Body of pancreas (tissue), 4 donors: ENCODE results near the gene RAP1B. TPM values are rescaled to one million over a fixed set of nuclear protein-coding genes. Genes with fewer than 3 reads are reported as not detected.
"Not testable (repeated sequence)": the region's sequence is repeated elsewhere in the genome, so short reads cannot be mapped to it uniquely, and the experiment has no call there.

ENCODE experiments used
- ATAC-seq: fragments of 150-250 bp; one replicate; pipeline ENCODE4 v1.9.1; 2016
- DNase-seq, 4 donors: peaks; one replicate each; pipeline ENCODE4 v3.0.0-alpha.2; 2019
- H3K27ac ChIP-seq, 4 donors: fragments of 200-600 bp; sonication (generic); 1 replicate in 3 of 4; 2 replicates in 1 of 4; pipeline versions ENCODE4 v1.5.1 to v1.6.1; 2016 to 2019; ENCODE audit warnings: mild to moderate bottlenecking in 1 of 4, mixed read lengths in 1 of 4, moderate library complexity in 1 of 4
- H3K27me3 ChIP-seq, 2 donors: fragments of 200-600 bp; sonication (generic); one replicate each; pipeline ENCODE4 v1.6.0; 2016; ENCODE audit warnings: mild to moderate bottlenecking in 1 of 2
- H3K36me3 ChIP-seq, 2 donors: fragments of 200-600 bp; sonication (generic); replicated peaks in 1 of 2; 2 replicates each; pipeline ENCODE4 v1.5.1; 2016; ENCODE audit warnings: low read depth in 2 of 2; ENCODE audit not compliant: insufficient read depth in 1 of 2
- H3K4me1 ChIP-seq: fragments of 200-600 bp; sonication (generic); one replicate; pipeline ENCODE4 v1.6.0; 2016
- H3K4me3 ChIP-seq, 2 donors: fragments of 200-600 bp; sonication (generic); 1 replicate in 1 of 2; 2 replicates in 1 of 2; pipeline ENCODE4 v1.5.1; 2016 to 2019
- H3K9me3 ChIP-seq, 3 donors: fragments of 200-600 bp; sonication (generic); 1 replicate in 2 of 3; 2 replicates in 1 of 3; pipeline ENCODE4 v1.5.1; 2016
- POLR2A ChIP-seq, 3 donors: fragments of 450-650 bp; IDR thresholded peaks; one replicate each; pipeline ENCODE4 v1.6.1; 2016; ENCODE audit warnings: antibody characterized with exemption in 3 of 3, mild to moderate bottlenecking in 2 of 3
- WGBS, 2 donors: methylation state at CpG; one replicate each; pipeline ENCODE4 v1.1.5; 2017; 5-methylcytosine and 5-hydroxymethylcytosine counted together
- intact Hi-C: fragments of 100-400 bp; cut with DNase I; formaldehyde crosslinking; loops from one replicate; pipeline ENCODE4 v1.15.1; 2023
- total RNA-seq, 2 donors: library from RNA; depleted of rRNA; stranded (reverse); fragments of >200 nt; gene quantifications; one replicate each; pipeline ENCODE4 v1.1.0, GENCODE V29; 2016
- TF ChIP-seq, protein P1 (sequence below), 7 experiments: fragments of 450-650 bp in 4 of 7; fragments of 200-600 bp in 3 of 7; sonication (generic) in 3 of 7; IDR thresholded peaks; one replicate each; pipeline ENCODE4 v1.5.1; 2016 to 2019; ENCODE audit warnings: antibody characterized with exemption in 7 of 7

The RAP1B gene
- total RNA-seq, 2 donors from 2014 or later: 47.5 to 74.5 TPM

- Histone ChIP-seq H3K27ac (no peak overlapping the region), H3K4me1 (peaks cover 51% of the 10 kb centered on the region), H3K4me3 (no peak overlapping the region), H3K36me3 (no peaks in the 10 kb centered on the region), H3K27me3 (no peaks in the 10 kb centered on the region), H3K9me3 (no peaks in the 10 kb centered on the region)
- no peak for ATAC-seq
- no peak for DNase-seq
- 87% methylated on average over 9 of the region's 9 CpGs for WGBS, 2 donors
- intact Hi-C loops: no loop called here
- TF ChIP-seq, protein P1, sequence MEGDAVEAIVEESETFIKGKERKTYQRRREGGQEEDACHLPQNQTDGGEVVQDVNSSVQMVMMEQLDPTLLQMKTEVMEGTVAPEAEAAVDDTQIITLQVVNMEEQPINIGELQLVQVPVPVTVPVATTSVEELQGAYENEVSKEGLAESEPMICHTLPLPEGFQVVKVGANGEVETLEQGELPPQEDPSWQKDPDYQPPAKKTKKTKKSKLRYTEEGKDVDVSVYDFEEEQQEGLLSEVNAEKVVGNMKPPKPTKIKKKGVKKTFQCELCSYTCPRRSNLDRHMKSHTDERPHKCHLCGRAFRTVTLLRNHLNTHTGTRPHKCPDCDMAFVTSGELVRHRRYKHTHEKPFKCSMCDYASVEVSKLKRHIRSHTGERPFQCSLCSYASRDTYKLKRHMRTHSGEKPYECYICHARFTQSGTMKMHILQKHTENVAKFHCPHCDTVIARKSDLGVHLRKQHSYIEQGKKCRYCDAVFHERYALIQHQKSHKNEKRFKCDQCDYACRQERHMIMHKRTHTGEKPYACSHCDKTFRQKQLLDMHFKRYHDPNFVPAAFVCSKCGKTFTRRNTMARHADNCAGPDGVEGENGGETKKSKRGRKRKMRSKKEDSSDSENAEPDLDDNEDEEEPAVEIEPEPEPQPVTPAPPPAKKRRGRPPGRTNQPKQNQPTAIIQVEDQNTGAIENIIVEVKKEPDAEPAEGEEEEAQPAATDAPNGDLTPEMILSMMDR (IDR thresholded peaks at IDR 0.05): no peak
- no peak for TF ChIP-seq POLR2A (IDR thresholded peaks at IDR 0.05)
Measured at GRCh38 chr12:68633614-68634558, 23.2 kb downstream of the RAP1B start.

- no peak for ATAC-seq
- 38 to 55% methylated on average over 2 of the region's 2 CpGs for WGBS, 2 donors
- DNase-seq: no peak
Measured at GRCh38 chr12:68636268-68636667, 25.6 kb downstream of the RAP1B start.

GRCh38 chr12:68637439-68637838 is 26.7 kb downstream of the RAP1B start:
- intact Hi-C loops, H3K9me3 ChIP-seq, DNase-seq, H3K27ac ChIP-seq, H3K36me3 ChIP-seq, H3K27me3 ChIP-seq, H3K4me3 ChIP-seq, ATAC-seq: not testable (repeated sequence)
- WGBS, 2 donors: 96 to 97% methylated on average over 3 of the region's 3 CpGs
- peaks cover 47% of the 10 kb centered on the region for H3K4me1 ChIP-seq

More at GRCh38 chr12:68636268-68636667, 25.6 kb downstream of the RAP1B start:
- no peaks in the 10 kb centered on the region for H3K9me3 ChIP-seq
- H3K36me3 ChIP-seq: no peaks in the 10 kb centered on the region
- intact Hi-C loops: no loop called here
- H3K27ac ChIP-seq: no peak overlapping the region
- TF ChIP-seq, protein P1 (IDR thresholded peaks at IDR 0.05): no peak
- TF ChIP-seq POLR2A (IDR thresholded peaks at IDR 0.05): no peak
- no peak overlapping the region for H3K4me3 ChIP-seq
- peaks cover 50% of the 10 kb centered on the region for H3K4me1 ChIP-seq
- H3K27me3 ChIP-seq: no peaks in the 10 kb centered on the region

DNA sequence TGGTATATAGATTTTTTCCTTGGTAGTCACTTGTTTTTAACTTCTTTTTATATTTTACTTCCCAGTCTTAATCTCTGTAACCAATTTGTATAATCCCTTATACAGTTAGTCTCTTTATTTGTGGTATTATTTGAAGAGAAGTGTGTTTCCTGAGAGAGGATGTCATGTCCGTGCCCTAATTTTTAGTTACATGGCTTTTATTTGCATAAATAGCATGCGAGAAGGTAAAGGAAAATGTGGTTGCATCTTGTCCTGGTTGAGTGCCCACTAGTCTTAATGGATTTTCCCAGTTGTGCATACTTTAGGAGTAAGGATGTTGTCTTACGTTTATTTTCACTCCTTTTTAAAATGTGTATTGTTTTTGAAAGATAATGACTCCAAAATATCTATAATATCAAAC is 27.5 kb downstream of the RAP1B start:
- intact Hi-C loops: no loop called here
- H3K4me3 ChIP-seq: no peak overlapping the region
- no peak for ATAC-seq
- 86% methylated on average over 3 of the region's 3 CpGs for WGBS, 2 donors
- no peaks in the 10 kb centered on the region for H3K27me3 ChIP-seq
- TF ChIP-seq POLR2A (IDR thresholded peaks at IDR 0.05): no peak
- TF ChIP-seq, protein P1 (IDR thresholded peaks at IDR 0.05): no peak
- H3K27ac ChIP-seq: no peak overlapping the region
- no peaks in the 10 kb centered on the region for H3K9me3 ChIP-seq
- H3K36me3 ChIP-seq: no peaks in the 10 kb centered on the region
- no peak for DNase-seq
- peaks cover 43% of the 10 kb centered on the region for H3K4me1 ChIP-seq

DNA sequence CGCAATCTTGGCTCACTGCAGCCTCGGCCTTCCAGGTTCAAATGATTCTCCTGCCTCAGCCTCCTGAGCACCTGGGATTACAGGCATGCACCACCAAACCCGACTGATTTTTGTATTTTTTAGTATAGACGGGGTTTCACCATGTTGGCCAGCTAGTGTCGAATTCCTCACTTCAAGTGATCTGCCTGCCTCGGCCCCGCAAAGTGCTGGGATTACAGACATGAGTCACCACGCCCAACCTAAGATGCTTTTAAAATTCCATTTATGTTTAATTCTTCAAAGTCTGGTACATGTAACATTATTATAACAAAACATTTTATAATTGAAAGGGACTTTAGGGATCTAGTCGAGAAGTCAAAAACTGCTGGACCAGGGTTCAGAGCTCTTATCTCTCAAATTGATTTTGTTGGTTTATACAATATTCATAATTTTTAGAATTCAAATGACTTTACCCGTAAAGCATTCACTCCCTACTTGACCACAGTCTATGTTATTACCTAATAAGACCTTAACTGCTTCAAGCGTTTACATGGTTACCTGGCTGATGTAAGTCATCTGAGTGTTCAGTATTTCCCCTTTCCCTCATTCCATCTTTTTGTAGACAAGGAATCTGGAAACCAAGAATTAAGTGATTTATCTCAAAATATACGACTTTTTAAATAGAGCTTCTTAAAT is 28.2 kb downstream of the RAP1B start:
- no peak for TF ChIP-seq POLR2A (IDR thresholded peaks at IDR 0.05)
- TF ChIP-seq, protein P1 (IDR thresholded peaks at IDR 0.05): no peak
- intact Hi-C loops: no loop called here
- Histone ChIP-seq H3K27ac (no peak overlapping the region), H3K27me3 (no peaks in the 10 kb centered on the region), H3K4me1 (peaks cover 40% of the 10 kb centered on the region), H3K36me3 (no peaks in the 10 kb centered on the region), H3K4me3 (no peak overlapping the region), H3K9me3 (no peaks in the 10 kb centered on the region)
- ATAC-seq (no peak), DNase-seq (no peak)
- 83 to 85% methylated on average over 12 of the region's 12 CpGs for WGBS, 2 donors
